Type B pancreatic cell (in vitro differentiated cells): ENCODE measurements around the gene C20orf173. TPM values are rescaled to one million over a fixed set of nuclear protein-coding genes. Genes with fewer than 3 reads are reported as not detected.
"Not testable (repeated sequence)": the region's sequence is repeated elsewhere in the genome, so short reads cannot be mapped to it uniquely, and the experiment has no call there.

ENCODE experiments used
- DNase-seq: peaks from one replicate; pipeline ENCODE4 v3.0.0; 2021; ENCODE audit warnings: mixed read lengths; ENCODE audit not compliant: unreplicated experiment; ENCODE audit errors: extremely low spot score
- H3K27ac Mint-ChIP-seq: 2 replicates; pipeline ENCODE4 v1.8.0; 2021; ENCODE audit warnings: mild to moderate bottlenecking, mixed read lengths
- H3K27me3 Mint-ChIP-seq: 2 replicates; pipeline ENCODE4 v1.8.0; 2021; ENCODE audit warnings: mixed read lengths
- H3K36me3 Mint-ChIP-seq: 2 replicates; pipeline ENCODE4 v1.8.0; 2021; ENCODE audit warnings: mixed read lengths
- H3K4me1 Mint-ChIP-seq: one replicate; pipeline ENCODE4 v1.8.0; 2021; ENCODE audit warnings: mixed read lengths; ENCODE audit not compliant: unreplicated experiment
- H3K4me3 Mint-ChIP-seq: 2 replicates; pipeline ENCODE4 v1.8.0; 2021; ENCODE audit warnings: mild to moderate bottlenecking, mixed read lengths
- H3K9me3 Mint-ChIP-seq: 2 replicates; pipeline ENCODE4 v1.8.0; 2021; ENCODE audit warnings: mixed read lengths
- total RNA-seq: library from RNA; stranded (reverse); gene quantifications from 2 replicates; pipeline ENCODE4 v1.2.1, GENCODE V29; 2021; ENCODE audit warnings: low replicate concordance
- TF ChIP-seq, protein P1 (sequence below): fragments of 200-600 bp; sonication (generic); conservative IDR thresholded peaks from 2 replicates; pipeline ENCODE4 v1.5.0; 2021; ENCODE audit warnings: antibody characterized with exemption, mild to moderate bottlenecking

Gene C20orf173
- total RNA-seq, 1 donor from 2014 or later, result not detected

GRCh38 chr20:35556871-35557270, 27.4 kb upstream of the C20orf173 start:
- TF ChIP-seq, protein P1, sequence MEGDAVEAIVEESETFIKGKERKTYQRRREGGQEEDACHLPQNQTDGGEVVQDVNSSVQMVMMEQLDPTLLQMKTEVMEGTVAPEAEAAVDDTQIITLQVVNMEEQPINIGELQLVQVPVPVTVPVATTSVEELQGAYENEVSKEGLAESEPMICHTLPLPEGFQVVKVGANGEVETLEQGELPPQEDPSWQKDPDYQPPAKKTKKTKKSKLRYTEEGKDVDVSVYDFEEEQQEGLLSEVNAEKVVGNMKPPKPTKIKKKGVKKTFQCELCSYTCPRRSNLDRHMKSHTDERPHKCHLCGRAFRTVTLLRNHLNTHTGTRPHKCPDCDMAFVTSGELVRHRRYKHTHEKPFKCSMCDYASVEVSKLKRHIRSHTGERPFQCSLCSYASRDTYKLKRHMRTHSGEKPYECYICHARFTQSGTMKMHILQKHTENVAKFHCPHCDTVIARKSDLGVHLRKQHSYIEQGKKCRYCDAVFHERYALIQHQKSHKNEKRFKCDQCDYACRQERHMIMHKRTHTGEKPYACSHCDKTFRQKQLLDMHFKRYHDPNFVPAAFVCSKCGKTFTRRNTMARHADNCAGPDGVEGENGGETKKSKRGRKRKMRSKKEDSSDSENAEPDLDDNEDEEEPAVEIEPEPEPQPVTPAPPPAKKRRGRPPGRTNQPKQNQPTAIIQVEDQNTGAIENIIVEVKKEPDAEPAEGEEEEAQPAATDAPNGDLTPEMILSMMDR, result no peak
- Mint-ChIP-seq H3K27ac (no peak overlapping the region), H3K27me3 (no peaks in the 10 kb centered on the region), H3K9me3 (no peaks in the 10 kb centered on the region), H3K4me3 (no peak overlapping the region), H3K36me3 (peaks cover 14% of the 10 kb centered on the region), H3K4me1 (no peaks in the 10 kb centered on the region)
- DNase-seq, result no peak

- no peaks in the 10 kb centered on the region for H3K27me3 Mint-ChIP-seq
- peaks cover 14% of the 10 kb centered on the region for H3K36me3 Mint-ChIP-seq
- H3K27ac Mint-ChIP-seq, result no peak overlapping the region
Measured at GRCh38 chr20:35555951-35556645, 26.6 kb upstream of the C20orf173 start.

GRCh38 chr20:35555461-35555860, 26.0 kb upstream of the C20orf173 start:
- not testable (repeated sequence) for H3K27me3 Mint-ChIP-seq

More at GRCh38 chr20:35555951-35556645, 26.6 kb upstream of the C20orf173 start:
- no peaks in the 10 kb centered on the region for H3K4me1 Mint-ChIP-seq
- DNase-seq, result no peak
- no peak overlapping the region for H3K4me3 Mint-ChIP-seq
- H3K9me3 Mint-ChIP-seq, result no peaks in the 10 kb centered on the region
- TF ChIP-seq, protein P1, result no peak

GRCh38 chr20:35552914-35553313, 23.5 kb upstream of the C20orf173 start:
- no peak for DNase-seq
- Mint-ChIP-seq H3K27me3 (no peaks in the 10 kb centered on the region), H3K4me1 (no peaks in the 10 kb centered on the region), H3K27ac (no peak overlapping the region), H3K4me3 (no peak overlapping the region), H3K36me3 (peaks cover 5% of the 10 kb centered on the region), H3K9me3 (no peaks in the 10 kb centered on the region)
- TF ChIP-seq, protein P1, result no peak

More at GRCh38 chr20:35555461-35555860, 26.0 kb upstream of the C20orf173 start:
- H3K4me1 Mint-ChIP-seq, H3K27ac Mint-ChIP-seq, H3K9me3 Mint-ChIP-seq, H3K4me3 Mint-ChIP-seq, DNase-seq: not testable (repeated sequence)
- H3K36me3 Mint-ChIP-seq, result peaks cover 14% of the 10 kb centered on the region

DNA sequence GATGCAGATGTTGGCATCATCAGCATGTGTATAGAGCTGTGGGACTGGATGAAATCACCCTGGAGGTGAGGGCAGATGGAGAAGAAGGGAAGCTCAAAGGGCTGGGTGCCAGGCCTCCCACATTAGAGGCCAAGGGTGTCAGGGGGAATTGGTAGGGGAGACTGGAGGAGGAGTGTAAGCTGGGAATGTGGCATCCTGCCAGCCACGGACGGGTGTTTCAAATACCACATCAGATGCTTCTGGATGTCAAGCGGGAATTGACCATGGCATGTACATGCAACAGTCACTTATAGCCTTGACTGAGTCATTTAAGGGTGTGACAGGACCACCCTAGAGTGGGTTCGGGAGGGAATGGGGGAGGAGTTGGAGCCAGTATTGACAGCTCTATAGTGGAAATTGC, 22.1 kb upstream of the C20orf173 start:
- Mint-ChIP-seq H3K36me3 (peaks cover 5% of the 10 kb centered on the region), H3K9me3 (no peaks in the 10 kb centered on the region), H3K27ac (no peak overlapping the region), H3K27me3 (no peaks in the 10 kb centered on the region), H3K4me1 (no peaks in the 10 kb centered on the region), H3K4me3 (no peak overlapping the region)
- no peak for DNase-seq
- TF ChIP-seq, protein P1, result no peak

DNA sequence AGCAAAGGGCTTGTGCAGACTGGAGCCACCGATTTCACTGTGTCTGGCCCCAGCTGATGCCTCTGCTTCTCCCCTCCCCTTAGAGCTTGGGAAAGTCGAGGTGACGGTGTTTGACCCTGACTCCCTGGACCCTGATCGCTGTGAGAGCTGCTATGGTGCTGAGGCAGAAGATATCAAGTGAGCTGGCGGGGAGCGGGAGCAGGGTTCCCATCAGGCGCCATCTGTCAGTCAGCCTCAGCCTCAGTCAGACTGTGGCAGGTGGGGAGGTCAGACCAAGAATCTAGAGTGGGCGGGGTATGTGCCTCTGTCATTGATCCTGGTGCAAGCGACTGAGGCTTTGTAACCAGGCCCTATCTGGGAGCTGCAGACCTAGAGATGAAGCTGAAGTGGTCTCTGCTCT, 17.9 kb upstream of the C20orf173 start:
- Mint-ChIP-seq H3K27me3 (no peaks in the 10 kb centered on the region), H3K9me3 (no peaks in the 10 kb centered on the region), H3K36me3 (peaks cover 8% of the 10 kb centered on the region), H3K4me1 (peaks cover 6% of the 10 kb centered on the region), H3K4me3 (no peak overlapping the region), H3K27ac (no peak overlapping the region)
- TF ChIP-seq, protein P1, result no peak
- no peak for DNase-seq
